NCI-H2171 treated with DMSO at 0.1 percent for 48 hours (cell line): Measurements from ENCODE around the gene FREM1.

Experiments
- DNase-seq: peaks from one replicate; lab custom pipeline; 2025; lab: John Stamatoyannopoulos, UW

Gene FREM1

DNA sequence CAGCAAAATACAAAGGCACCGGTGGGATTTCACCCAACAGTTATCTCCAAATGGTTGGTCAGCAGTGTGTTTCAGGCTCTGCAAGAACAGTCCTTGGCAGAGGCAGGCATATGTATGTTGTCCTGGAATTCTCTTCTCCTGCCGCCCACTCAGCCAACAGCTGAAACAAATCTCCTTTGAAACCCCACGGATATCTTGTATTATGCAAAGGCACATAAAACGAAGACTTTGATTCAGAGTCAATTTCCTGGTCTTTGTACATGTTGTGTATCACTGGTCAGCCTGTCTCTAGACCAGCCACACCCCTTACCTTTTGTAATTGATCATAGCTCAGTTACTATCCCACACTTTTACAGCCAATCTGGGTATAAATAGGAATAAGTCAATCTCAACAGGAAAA, 29.2 kb downstream of the FREM1 start:
- DNase-seq = no peak

- peak; percentile 35 for DNase-seq
Observed at GRCh38 chr9:14870090-14870489, 40.1 kb downstream of the FREM1 start.

DNA sequence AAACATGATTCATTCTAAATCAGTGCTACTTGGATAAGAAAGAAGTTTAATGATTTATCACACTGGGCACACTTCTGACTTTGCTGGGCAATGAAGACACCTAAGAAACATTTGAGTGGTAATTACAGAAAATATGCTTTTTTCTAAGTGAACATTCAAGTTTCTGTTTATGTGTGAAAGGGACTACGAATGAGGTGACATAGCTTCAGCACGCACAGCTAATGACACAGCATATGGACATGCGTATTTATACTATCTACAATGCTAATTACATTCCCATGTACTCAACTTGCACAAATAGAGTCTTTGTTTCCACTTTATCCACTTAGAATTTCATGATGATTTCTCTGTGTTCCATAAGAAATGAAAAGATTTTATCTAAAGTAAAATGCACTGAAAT, 40.6 kb downstream of the FREM1 start:
- DNase-seq = no peak

GRCh38 chr9:14868772-14869583, 41.2 kb downstream of the FREM1 start:
- DNase-seq = no peak

- no peak for DNase-seq
Observed at GRCh38 chr9:14868418-14868771, 41.8 kb downstream of the FREM1 start.

GRCh38 chr9:14866200-14866749, 44.0 kb downstream of the FREM1 start:
- no peak for DNase-seq

GRCh38 chr9:14864309-14864708, 45.9 kb downstream of the FREM1 start:
- DNase-seq = no peak

DNA sequence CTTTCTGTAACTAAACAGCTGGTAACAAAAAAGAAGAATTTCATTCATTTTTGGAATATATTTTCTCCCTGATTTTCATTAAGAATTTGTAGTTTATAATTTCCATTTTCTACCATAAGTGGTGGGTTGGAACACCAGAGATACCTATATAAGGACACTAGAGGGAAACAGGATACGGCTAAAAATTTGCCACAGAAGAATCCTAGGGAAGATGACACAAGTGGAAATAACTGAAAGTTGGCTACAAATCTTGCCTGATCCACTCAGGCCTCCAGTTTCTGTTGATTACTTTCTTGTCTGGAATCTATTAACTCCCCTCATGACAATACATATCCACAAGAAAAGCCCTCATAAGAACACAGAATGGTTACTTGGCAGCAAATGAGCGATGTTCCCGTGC, 46.8 kb downstream of the FREM1 start:
- DNase-seq = no peak

DNA sequence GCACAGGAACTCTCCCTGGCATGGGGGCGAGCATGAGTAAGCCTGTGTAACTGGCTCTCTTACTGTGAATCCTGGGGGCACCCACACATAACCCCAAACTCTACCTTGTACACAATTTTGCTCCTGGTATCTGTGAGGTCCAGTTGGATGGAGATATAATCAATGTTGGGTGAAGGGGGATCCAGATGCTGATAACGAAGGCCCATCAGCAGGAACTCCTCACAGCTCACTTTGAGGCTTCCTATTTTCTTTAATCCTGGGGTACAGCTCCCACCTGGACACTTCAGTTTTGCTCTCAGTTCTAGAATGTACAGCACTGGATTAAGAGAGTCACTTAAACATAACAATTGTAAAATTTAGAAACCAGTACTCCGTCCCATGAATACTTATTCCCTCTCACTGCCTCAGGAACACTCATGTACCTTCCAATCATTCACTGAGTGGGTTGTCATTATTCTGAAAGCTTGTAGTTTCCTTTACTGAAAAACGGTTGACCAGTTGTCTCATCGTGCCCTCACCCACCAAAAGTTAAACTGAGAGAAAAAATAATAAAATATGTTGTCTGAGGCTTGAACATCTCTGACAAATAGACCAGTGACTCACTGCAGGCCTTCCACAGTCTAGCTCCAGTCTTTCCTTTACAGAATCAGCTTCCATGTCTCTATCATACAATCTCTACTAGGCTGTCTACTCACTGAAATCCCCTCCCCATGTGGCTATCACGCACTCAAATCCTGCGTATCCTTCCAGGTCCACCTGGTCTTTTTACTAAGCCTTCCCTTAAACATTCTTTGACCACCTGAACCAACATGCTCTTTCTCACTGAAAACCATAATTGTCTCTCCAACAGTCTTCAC, 52.6 kb downstream of the FREM1 start:
- no peak for DNase-seq

DNA sequence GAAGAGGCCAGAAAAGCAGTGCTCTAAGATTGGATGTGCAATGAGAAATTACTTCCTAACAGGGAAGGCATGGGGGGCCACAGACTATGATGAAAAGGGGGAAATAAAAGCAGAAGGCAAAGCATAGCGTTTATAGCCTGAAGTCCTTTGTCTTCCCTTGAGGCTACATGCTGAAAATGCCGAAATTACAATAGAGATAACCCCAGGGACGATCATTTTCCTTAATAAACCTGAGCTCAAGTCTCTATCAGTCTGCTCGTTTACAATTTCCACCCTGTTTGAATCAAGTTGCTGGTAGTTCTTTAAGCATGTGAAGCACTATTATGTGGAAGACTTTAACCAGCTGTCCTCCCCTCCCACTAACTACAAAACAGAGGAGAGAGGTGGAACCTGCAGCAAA, 60.4 kb downstream of the FREM1 start:
- DNase-seq = peak; percentile 0

DNA sequence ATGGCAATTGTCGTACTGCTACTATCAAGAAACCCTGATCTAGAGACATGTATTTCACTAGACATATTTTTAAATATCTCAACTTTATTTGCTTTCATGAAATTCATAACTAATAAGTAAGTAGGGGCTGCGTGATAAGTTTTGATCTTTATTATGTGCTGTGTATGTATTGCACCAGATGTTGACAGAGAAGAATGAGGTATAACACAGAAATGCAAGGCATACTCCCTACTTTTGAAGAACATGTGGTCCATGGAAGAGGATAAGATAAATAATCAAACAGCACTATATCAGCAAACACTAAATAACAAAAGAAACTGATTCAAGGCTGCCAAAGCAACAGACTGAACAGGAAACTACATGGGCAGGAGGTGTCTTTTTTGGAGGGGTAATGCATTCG, 60.9 kb downstream of the FREM1 start:
- DNase-seq = no peak

DNA sequence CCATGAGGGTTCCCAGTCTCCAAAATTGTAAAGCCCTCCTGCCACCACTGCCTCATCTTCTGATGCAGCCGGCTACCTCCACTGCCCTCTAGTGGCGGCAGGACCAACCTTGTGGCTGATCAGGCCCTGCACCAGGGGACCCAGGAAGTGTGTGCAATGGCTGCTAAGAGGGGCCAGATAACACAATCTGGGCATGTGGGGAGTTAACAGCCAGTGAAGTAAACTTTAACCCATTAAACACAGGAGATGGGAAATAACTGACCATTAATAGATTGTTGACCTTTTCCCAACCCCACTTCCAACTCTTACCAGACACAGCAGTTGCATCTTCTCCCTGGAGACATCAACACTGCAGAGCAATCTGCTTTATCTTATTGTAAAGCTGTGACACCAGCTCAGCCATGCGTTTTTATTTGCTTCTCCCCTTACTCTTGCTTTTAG, 63.3 kb downstream of the FREM1 start:
- peak; percentile 63 for DNase-seq

DNA sequence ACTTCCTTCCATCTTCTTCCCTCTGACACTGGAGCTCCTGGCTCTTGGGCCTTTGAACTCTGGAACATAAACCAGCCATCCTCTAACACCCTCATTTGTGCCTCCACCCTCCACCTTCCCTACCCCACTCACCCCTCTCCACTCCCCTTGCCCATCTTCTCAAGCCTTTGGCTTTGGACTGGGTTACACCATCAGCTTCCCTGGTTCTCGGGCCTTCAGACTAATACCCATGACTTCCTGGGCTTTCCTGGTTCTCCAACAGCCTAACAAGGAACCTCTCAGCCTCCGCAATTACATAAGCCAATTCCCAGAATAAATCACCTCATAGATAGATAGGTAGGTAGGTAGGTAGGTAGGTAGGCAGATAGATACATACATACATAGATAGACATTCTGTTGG, 67.1 kb downstream of the FREM1 start:
- no peak for DNase-seq

GRCh38 chr9:14842269-14842668, 68.0 kb downstream of the FREM1 start:
- no peak for DNase-seq

DNA sequence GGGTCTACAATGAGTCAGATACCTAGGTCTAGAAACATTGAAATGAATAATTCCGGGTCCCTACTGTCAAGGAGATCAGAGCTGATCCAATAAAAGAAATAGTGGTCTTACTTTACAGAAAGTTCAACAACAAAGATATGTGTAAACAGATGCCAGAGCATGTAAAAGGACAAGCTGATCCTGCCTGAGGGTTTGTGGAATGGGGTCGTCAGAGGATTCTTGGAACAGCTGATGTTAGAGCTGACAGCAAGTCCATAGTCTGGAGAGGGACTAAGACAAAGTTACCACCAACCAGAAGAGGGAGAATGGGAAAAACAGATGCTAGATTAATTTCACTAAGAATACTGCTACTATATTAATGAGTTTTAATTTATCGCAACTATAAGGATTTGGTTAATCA, 71.5 kb downstream of the FREM1 start:
- no peak for DNase-seq

DNA sequence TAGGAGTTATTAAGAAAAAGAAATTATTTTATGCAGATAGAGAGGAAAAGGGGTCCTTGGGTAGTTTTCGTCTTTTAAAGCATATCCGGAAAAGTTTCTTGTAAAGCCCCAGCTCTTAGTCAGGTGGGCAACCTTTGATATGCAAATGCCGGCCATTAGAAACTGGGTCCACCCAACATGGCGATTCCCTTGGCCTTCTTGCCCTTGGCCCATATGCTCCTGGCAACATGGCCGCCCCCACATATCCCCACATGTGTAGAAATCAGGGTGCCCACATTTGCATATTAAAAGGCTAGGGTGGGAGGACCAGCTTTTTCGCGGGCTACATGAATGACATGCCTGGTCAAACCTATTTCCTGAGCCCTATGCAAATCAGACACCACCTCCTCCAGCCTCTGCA, 73.3 kb downstream of the FREM1 start:
- no peak for DNase-seq

GRCh38 chr9:14831661-14832060, 78.6 kb downstream of the FREM1 start:
- no peak for DNase-seq

- peak; percentile 2 for DNase-seq
Observed at GRCh38 chr9:14831074-14831473, 79.2 kb downstream of the FREM1 start.

DNA sequence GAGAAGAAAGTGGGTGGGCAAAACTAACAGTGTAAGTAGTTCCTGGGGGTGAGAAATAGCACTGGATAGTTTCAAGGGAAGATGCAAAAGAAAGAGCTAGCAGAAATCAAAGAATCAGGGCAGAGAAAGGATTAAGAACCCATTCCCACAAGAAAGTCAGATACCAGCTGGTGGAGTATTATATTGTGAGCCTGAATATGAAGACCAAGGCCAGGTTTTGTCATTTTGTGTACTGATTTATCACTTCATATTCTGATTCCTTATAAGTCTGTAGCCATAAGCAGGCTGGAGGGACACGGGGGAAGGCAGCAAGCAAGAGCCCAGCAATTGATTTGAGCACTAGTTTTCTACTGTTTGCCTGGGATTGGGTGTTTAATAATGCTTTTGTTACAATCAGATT, 80.2 kb downstream of the FREM1 start:
- DNase-seq = no peak

DNA sequence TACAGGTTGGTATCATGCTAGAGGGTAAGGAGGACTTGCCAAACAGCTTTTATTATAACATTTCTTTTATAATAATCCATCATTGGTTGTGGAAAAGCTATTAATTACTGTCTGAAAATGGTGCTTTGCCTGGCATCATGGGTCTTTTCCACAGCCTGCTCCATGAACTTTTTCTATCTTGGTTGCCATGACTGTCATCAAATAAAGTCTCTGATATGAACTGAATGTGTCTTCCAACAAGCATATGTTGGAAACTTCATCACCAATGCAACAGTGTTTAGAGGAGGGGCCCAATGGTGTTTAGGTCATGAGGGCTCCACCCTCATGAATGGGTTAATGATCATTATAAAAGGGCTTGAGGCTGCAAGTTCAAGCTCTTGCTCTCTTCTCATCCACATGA, 81.0 kb downstream of the FREM1 start:
- no peak for DNase-seq

DNA sequence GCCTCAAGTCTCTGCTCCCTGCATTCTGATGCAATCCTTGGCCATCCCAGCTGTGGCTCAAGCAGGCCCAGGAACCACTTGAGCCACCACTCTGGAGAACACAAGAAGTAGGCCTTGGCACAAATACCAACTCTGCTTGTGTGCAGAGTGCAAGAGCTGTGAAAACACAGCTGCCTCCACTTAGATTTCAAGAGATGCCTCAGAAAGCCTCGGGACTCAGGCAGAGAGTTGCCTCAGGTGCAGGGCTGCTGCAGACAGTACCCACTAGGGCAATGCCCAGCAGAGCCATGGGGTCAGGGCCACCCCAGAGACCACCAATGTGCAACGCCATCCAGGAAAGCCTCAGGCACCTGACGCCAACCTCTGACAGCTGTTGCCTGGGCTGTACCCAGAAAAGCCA, 82.4 kb downstream of the FREM1 start:
- no peak for DNase-seq

GRCh38 chr9:14824481-14824880, 85.7 kb downstream of the FREM1 start:
- DNase-seq = no peak

DNA sequence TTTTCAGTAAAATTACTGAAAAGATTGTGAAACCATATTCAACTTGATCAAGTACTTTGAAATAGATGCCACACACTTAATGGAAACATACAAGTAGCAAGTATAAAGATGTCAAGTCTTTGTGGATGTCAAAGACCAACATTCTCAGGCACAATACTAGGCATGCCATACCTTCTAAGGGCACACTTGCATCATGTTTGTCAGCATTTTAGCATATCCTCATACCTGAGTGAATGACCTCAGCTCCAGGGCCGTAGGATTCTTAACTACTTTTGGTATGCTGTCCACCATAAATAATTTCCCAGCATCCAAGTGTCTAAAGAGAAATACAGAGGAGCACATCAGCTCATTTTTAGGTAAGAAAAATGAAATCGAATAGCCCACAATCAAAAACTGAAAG, 86.4 kb downstream of the FREM1 start:
- no peak for DNase-seq
